ENCODE measurements around the gene NUP43. TPM values are rescaled to one million over a fixed set of nuclear protein-coding genes. Genes with fewer than 3 reads are reported as not detected.

NUP43 gene
- total RNA-seq, 4 donors from 2014 or later = 13.4 to 37.7 (median 27.9) TPM

GRCh38 chr6:149717588-149718458, 28.5 kb downstream of the NUP43 start, which contains the start of gene LATS1:
TSS of gene LATS1 (minus strand) at chr6:149718101. CDS start at chr6:149702126, 15,975 bp downstream.
- no peak for TF ChIP-seq CTCF (IDR thresholded peaks at IDR 0.05; ENCODE audit: low read depth)

- TF ChIP-seq CTCF (IDR thresholded peaks at IDR 0.05; ENCODE audit: low read depth) = no peak
These were observed 29.1 kb downstream of the NUP43 start for GRCh38 chr6:149717255-149717587.

- TF ChIP-seq CTCF (IDR thresholded peaks at IDR 0.05; ENCODE audit: low read depth) = no peak
These were observed 30.0 kb downstream of the NUP43 start for GRCh38 chr6:149716181-149716963.

- TF ChIP-seq CTCF (IDR thresholded peaks at IDR 0.05; ENCODE audit: low read depth) = no peak
These were observed 31.9 kb downstream of the NUP43 start for GRCh38 chr6:149714442-149714841.

- no peak for TF ChIP-seq CTCF (IDR thresholded peaks at IDR 0.05; ENCODE audit: low read depth)
These were observed 34.6 kb downstream of the NUP43 start for GRCh38 chr6:149711711-149712110.

GRCh38 chr6:149701714-149702113, 44.6 kb downstream of the NUP43 start:
- TF ChIP-seq CTCF (IDR thresholded peaks at IDR 0.05; ENCODE audit: low read depth) = no peak

GRCh38 chr6:149699150-149699549, 47.2 kb downstream of the NUP43 start:
- no peak for TF ChIP-seq CTCF (IDR thresholded peaks at IDR 0.05; ENCODE audit: low read depth)
